Measurements from ENCODE around the gene PRLR. TPM values are rescaled to one million over a fixed set of nuclear protein-coding genes. Genes with fewer than 3 reads are reported as not detected.

PRLR gene
- total RNA-seq, 4 donors from 2014 or later, result 0.98 to 4.0 (median 1.6) TPM

DNA sequence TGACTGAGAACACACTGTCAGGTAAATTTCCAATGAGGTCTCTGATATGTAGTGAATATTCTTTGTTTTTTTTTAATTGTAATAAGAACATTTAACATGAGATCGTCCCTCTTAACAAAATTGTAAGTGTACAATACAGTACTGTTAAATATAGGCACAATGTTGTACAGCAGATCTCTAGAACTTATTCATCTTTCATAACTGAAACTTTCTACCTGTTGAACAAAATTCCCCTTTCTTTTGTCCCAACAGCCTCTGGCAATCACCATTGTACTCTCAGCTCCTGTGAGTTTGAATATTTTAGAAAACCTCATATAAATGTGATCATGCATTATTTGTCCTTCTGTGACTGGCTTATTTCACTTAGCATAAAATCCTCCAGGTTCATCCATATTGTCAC is 10.6 kb upstream of the PRLR start:
- no peak for TF ChIP-seq CTCF (IDR thresholded peaks at IDR 0.05; ENCODE audit: low read depth)

DNA sequence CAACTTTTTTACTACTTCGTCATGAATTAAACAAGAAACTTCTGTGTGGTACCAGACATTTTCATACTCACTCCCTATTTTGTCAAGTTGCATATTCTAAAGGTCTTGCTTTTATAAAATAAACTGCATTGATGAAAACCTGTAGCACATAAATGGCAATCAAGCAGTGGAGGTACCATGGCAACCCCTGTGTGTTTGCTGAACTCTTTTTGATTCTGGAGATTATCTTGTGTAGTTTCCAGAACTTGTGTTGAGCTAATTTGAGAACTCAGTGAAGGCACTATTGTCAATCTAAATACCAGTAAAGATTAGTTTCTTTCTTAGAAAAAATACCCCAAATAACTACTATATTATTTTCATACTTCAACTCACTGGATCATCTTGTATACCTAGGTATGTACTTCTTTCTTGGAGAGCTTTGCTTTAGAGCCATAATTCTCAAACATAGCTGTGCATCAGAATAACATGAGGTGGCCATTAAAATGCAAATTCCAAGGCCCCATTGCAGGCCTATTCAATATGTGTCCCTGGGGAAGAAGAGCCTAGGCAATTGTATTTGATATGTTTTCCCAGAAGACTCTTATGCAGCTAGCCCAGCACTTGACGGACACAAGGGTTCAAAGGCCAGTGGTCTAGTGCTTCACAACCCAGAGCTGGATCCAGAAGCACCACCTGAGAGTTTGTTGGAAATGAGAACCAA is 9.8 kb upstream of the PRLR start:
- no peak for TF ChIP-seq CTCF (IDR thresholded peaks at IDR 0.05; ENCODE audit: low read depth)

- no peak for TF ChIP-seq CTCF (IDR thresholded peaks at IDR 0.05; ENCODE audit: low read depth)
Observed at GRCh38 chr5:35239476-35239875, 9.2 kb upstream of the PRLR start.

DNA sequence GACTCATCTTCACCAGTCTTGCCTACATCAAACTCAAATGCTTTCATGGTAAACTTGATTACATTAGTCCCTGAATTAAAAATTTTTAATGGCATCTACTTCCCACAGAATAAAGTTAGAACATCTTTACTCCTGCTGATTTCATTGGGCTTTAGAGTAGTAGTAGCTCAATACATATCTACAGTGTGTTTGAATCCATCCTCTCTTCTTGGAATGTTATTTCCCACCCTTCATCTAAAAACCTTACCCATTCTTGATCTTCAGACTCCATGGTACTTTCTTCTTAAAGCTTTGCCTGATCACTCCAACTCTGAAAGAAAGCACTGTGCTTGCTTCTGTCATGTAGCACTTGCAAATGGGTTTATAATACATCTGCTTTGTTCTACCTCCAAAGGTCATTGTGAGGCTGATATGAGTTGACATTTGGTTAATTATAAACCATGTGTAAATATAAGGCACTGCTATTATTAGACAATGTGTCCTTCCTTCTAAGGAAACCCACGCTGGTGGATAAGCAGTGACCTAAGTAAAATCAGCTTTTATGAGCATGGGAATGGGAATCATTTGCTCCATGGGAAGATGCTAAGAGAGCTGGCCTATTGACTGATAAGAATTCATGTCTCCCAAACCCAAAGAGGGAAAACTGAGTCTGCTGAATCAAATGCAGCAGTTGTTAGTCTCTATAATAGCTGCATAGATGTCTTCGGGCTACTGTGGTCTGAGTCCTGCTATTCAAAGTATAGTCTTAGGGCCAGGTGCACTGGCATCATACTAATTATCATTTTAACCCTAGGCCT is 7.5 kb upstream of the PRLR start:
- TF ChIP-seq CTCF (IDR thresholded peaks at IDR 0.05; ENCODE audit: low read depth), result no peak

GRCh38 chr5:35236770-35237169 is 6.5 kb upstream of the PRLR start:
- no peak for TF ChIP-seq CTCF (IDR thresholded peaks at IDR 0.05; ENCODE audit: low read depth)

DNA sequence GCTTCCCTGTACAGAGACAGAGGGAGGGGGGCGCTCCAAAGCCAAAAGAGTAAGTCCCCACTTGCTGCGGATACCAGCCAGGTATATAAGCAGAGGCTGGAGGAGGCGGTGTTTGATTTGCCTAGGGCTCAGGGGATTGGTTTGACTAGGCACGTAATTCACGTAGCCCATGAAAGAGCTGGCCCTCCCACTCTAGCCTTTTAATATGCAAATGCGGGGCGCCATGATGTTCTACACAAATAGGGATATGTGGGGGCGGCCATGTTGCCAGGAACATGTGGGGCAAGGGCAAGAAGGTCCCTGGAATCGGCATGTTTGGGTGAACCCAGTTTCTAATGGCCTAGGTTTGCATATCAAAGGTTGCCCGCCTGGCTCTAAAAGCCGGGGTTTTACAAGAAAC is 3.3 kb upstream of the PRLR start:
- no peak for TF ChIP-seq CTCF (IDR thresholded peaks at IDR 0.05; ENCODE audit: low read depth)

GRCh38 chr5:35233121-35233520 is 2.8 kb upstream of the PRLR start:
- TF ChIP-seq CTCF (IDR thresholded peaks at IDR 0.05; ENCODE audit: low read depth), result no peak
